Ovary (tissue), 9 donors: ENCODE data around the gene SYVN1. TPM values are rescaled to one million over a fixed set of nuclear protein-coding genes. Genes with fewer than 3 reads are reported as not detected.

Source experiments
- DNase-seq, 5 donors: peaks; one replicate each; pipeline ENCODE4 v3.0.0-alpha.2; 2019 to 2020
- H3K27ac ChIP-seq, 2 donors: fragments of 200-600 bp; one replicate each; pipeline versions ENCODE4 v1.5.1 to v1.8.0; 2019 to 2022
- H3K27me3 ChIP-seq: fragments of 200-600 bp; one replicate; pipeline ENCODE4 v1.8.0; 2022
- H3K36me3 ChIP-seq: fragments of 200-600 bp; sonication (generic); one replicate; pipeline ENCODE4 v1.5.1; 2019
- H3K4me1 ChIP-seq: one replicate; pipeline ENCODE4 v1.8.1; 2013; ENCODE audit warnings: mild to moderate bottlenecking, moderate library complexity; ENCODE audit not compliant: insufficient read depth
- H3K4me3 ChIP-seq: fragments of 200-600 bp; sonication (generic); one replicate; pipeline ENCODE4 v1.5.1; 2017
- H3K9me3 ChIP-seq, 2 donors: fragments of 200-600 bp in 1 of 2; sonication (generic) in 1 of 2; one replicate each; pipeline versions ENCODE4 v1.5.1 to v1.8.1; 2013 to 2019; ENCODE audit warnings: mild to moderate bottlenecking in 1 of 2, moderate library complexity in 1 of 2
- CTCF ChIP-seq, 3 donors: fragments of 450-650 bp in 2 of 3; fragments of 200-600 bp in 1 of 3; IDR thresholded peaks; one replicate each; pipeline versions ENCODE4 v1.5.1 to v1.8.0; 2016 to 2022; ENCODE audit warnings: antibody characterized with exemption in 3 of 3, mild to moderate bottlenecking in 1 of 3
- EP300 ChIP-seq: sonication (generic); formaldehyde crosslinking; IDR thresholded peaks from one replicate; pipeline ENCODE4 v1.6.1; 2017; ENCODE audit warnings: antibody characterized with exemption
- POLR2A ChIP-seq: fragments of 450-650 bp; IDR thresholded peaks from one replicate; pipeline ENCODE4 v1.6.1; 2017; ENCODE audit warnings: antibody characterized with exemption, mild to moderate bottlenecking, moderate library complexity
- WGBS, 3 donors: extraction: QIAGEN DNeasy Blood & Tissue Kit in 1 of 3; methylation state at CpG; one replicate each; pipeline versions ENCODE4 v1.1.5 to v1.1.7; 2013 to 2017; 5-methylcytosine and 5-hydroxymethylcytosine counted together
- intact Hi-C, 4 donors: fragments of 100-400 bp; cut with DNase I; formaldehyde crosslinking; loops; one replicate each; pipeline versions ENCODE4 v1.11.0 to v1.15.1; 2022 to 2023
- polyA plus RNA-seq, 2 donors: library from polyadenylated mRNA; stranded (reverse); fragments of 200-250 nt in 1 of 2; fragments of 350-450 nt in 1 of 2; fragmentation: Illumina TruSeq in 1 of 2; extraction: RNeasy Lipid Tissue Mini Kit (QIAGEN cat#74804) in 1 of 2; gene quantifications; one replicate each; pipeline ENCODE4 v1.2.3, GENCODE V29; 2013 to 2014
- total RNA-seq, 7 donors: library from RNA; depleted of rRNA in 2 of 7; stranded (reverse); fragments of >200 nt in 2 of 7; fragmentation: NEBNext Ultra II Directional in 3 of 7; extraction: Animal tissue kit (Norgen Biotek cat#: 25700) in 3 of 7; gene quantifications; one replicate each; pipeline versions ENCODE4 v1.1.0 to v1.2.4, GENCODE V29; 2016 to 2023
- donor health status: DM: no; HTN: no; CAD: no; lungs with moderate emphysema.
- donor health status: DM: no; HTN: no; CAD: no.
- donor health status: Bipolar disorder and iron deficiency.
- donor health status: DM: yes; HTN: yes; CAD: no.
- donor health status: DM: no; HTN: no; CAD: no.
- donor health status: DM: yes; HTN: yes; CAD: no.

SYVN1 gene
- total and polyA plus RNA-seq, 9 donors, result 21.1 to 73.0 (median 53.3) TPM

DNA sequence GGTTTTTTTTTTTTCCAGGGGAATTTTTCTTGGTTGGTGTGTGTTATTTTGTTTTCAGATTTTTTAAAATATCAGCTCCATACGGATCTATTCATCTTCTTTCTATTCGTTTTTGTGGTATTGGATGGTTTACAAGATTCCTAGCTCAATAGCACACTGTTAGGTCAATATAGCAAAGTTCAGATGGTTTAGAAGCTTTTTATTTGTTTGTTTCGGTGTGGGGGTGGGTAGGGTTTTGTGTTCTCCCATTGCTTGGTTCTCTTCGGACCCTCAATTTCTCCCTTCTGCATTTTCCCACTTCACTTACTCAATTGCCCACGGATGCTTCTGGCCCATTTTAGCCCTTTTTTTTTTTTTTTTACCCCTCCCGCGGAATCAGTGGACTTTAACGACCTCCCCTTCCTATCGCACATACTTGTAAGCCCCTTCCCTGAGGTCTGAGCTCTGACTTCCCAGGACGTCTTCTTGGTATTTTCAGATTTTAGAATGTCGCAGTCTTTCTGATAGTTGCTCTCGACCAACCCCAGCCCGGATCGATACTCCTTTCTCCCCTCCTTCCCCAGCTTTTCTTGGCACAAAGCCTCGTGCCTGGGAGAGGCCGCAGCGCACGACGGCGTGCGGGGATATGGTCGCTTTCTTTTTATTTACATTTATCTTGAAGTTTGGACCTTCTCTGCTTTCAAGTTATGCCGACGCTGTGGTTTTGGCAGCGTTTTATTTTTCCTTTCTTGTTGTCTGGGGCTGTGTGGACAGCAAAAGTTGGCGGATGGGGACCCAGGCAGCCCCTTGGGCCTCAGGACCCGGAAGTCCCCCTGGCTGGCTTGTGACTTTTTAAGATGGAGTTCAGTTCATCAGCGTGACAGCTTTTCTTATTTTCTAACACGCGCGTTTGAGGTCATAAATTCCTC lies 31.3 kb upstream of the SYVN1 start:
- DNase-seq, result no peak
- H3K4me3 ChIP-seq, result peak overlapping the region; percentile 2
- H3K36me3 ChIP-seq, result no peaks in the 10 kb centered on the region
- H3K9me3 ChIP-seq, result no peaks in the 10 kb centered on the region
- peaks cover 3% of the 10 kb centered on the region for H3K4me1 ChIP-seq
- H3K27ac ChIP-seq, result no peak overlapping the region
- H3K27me3 ChIP-seq, result no peaks in the 10 kb centered on the region
- TF ChIP-seq CTCF (IDR thresholded peaks at IDR 0.05) (no peak), EP300 (no peak), POLR2A (no peak)
- intact Hi-C loops, result no loop called here
- WGBS, 3 donors, result 17 to 27% (median 24%) methylated on average over 31 of the region's 31 CpGs

GRCh38 chr11:65163684-65164083 lies 29.4 kb upstream of the SYVN1 start:
- WGBS, 3 donors, result 78 to 87% (median 83%) methylated on average over 2 of the region's 2 CpGs
- TF ChIP-seq POLR2A, result no peak
- no peak for TF ChIP-seq CTCF (IDR thresholded peaks at IDR 0.05)
- TF ChIP-seq EP300, result no peak

GRCh38 chr11:65160643-65161042 lies 26.3 kb upstream of the SYVN1 start:
- TF ChIP-seq CTCF (IDR thresholded peaks at IDR 0.05), result no peak
- no peak for TF ChIP-seq POLR2A
- TF ChIP-seq EP300, result no peak
- Histone ChIP-seq H3K36me3 (no peaks in the 10 kb centered on the region), H3K9me3 (no peaks in the 10 kb centered on the region), H3K27me3 (no peaks in the 10 kb centered on the region), H3K4me1 (no peaks in the 10 kb centered on the region), H3K4me3 (no peak overlapping the region), H3K27ac (no peak overlapping the region)
- intact Hi-C loops, result no loop called here
- 72 to 79% (median 76%) methylated on average over 3 of the region's 3 CpGs for WGBS, 3 donors
- no peak for DNase-seq

More at GRCh38 chr11:65163684-65164083, 29.4 kb upstream of the SYVN1 start:
- H3K4me3 ChIP-seq, result no peak overlapping the region
- H3K27ac ChIP-seq, result no peak overlapping the region
- H3K27me3 ChIP-seq, result no peaks in the 10 kb centered on the region
- H3K36me3 ChIP-seq, result no peaks in the 10 kb centered on the region
- H3K9me3 ChIP-seq, result no peaks in the 10 kb centered on the region
- peaks cover 3% of the 10 kb centered on the region for H3K4me1 ChIP-seq
- intact Hi-C loops, result no loop called here
- peak in 1 of 5 donors; percentile 2 for DNase-seq

- Histone ChIP-seq H3K9me3 (no peaks in the 10 kb centered on the region), H3K27ac (no peak overlapping the region), H3K4me3 (no peak overlapping the region), H3K36me3 (no peaks in the 10 kb centered on the region), H3K4me1 (no peaks in the 10 kb centered on the region), H3K27me3 (no peaks in the 10 kb centered on the region)
- WGBS, 3 donors, result 62 to 77% (median 65%) methylated on average over 5 of the region's 5 CpGs
- peak in 1 of 5 donors; percentile 4 for DNase-seq
- intact Hi-C loops, result no loop called here
- no peak for TF ChIP-seq EP300
Observed at GRCh38 chr11:65159012-65159411, 24.7 kb upstream of the SYVN1 start.

- no peaks in the 10 kb centered on the region for H3K36me3 ChIP-seq
- WGBS, 3 donors, result 76 to 84% (median 81%) methylated on average over 3 of the region's 3 CpGs
- no peak for DNase-seq
- TF ChIP-seq CTCF (IDR thresholded peaks at IDR 0.05) (no peak), POLR2A (no peak), EP300 (no peak)
- no peak overlapping the region for H3K4me3 ChIP-seq
- no peaks in the 10 kb centered on the region for H3K4me1 ChIP-seq
- no peaks in the 10 kb centered on the region for H3K27me3 ChIP-seq
- no peak overlapping the region for H3K27ac ChIP-seq
- intact Hi-C loops, result no loop called here
- no peaks in the 10 kb centered on the region for H3K9me3 ChIP-seq
Observed at GRCh38 chr11:65157336-65157735, 23.0 kb upstream of the SYVN1 start.
